H9 (cell line): ENCODE results near the gene ARHGEF12. TPM values are rescaled to one million over a fixed set of nuclear protein-coding genes. Genes with fewer than 3 reads are reported as not detected.
A peak's percentile ranks its signal among the peaks of the same experiment; 100 is the strongest.

Source experiments
- DNase-seq: peaks from one replicate; pipeline ENCODE4 v3.0.0-alpha.2; 2017
- H2AFZ ChIP-seq: one replicate; pipeline ENCODE4 v1.6.1; 2013; ENCODE audit warnings: mild to moderate bottlenecking, low read length, control low read depth, moderate library complexity
- H2AK5ac ChIP-seq: 2 replicates; pipeline ENCODE4 v1.6.1; 2013; ENCODE audit warnings: low read length, control low read depth, mixed read lengths; ENCODE audit not compliant: insufficient read length
- H2BK120ac ChIP-seq: one replicate; pipeline ENCODE4 v1.6.1; 2013; ENCODE audit warnings: low read depth, mild to moderate bottlenecking, low read length, control low read depth, inconsistent platforms; ENCODE audit not compliant: poor library complexity, severe bottlenecking
- H2BK12ac ChIP-seq: 2 replicates; pipeline ENCODE4 v1.6.1; 2013; ENCODE audit warnings: low read length, control low read depth, mixed read lengths, low read depth; ENCODE audit not compliant: insufficient read length
- H2BK15ac ChIP-seq: 2 replicates; pipeline ENCODE4 v1.6.1; 2013; ENCODE audit warnings: low read depth, low read length, control low read depth
- H2BK20ac ChIP-seq: one replicate; pipeline ENCODE4 v1.6.1; 2013; ENCODE audit warnings: low read depth, mild to moderate bottlenecking, low read length, control low read depth, inconsistent platforms; ENCODE audit not compliant: poor library complexity, severe bottlenecking
- H2BK5ac ChIP-seq: 2 replicates; pipeline ENCODE4 v1.6.1; 2013; ENCODE audit warnings: low read length, control low read depth, mixed read lengths; ENCODE audit not compliant: insufficient read length
- H3K14ac ChIP-seq: 2 replicates; pipeline ENCODE4 v1.6.1; 2013; ENCODE audit warnings: low read length, control low read depth; ENCODE audit not compliant: insufficient read depth
- H3K18ac ChIP-seq: 2 replicates; pipeline ENCODE4 v1.6.1; 2013; ENCODE audit warnings: low read depth, mild to moderate bottlenecking, mixed read lengths, low read length, control low read depth; ENCODE audit not compliant: insufficient read length
- H3K23ac ChIP-seq: 2 replicates; pipeline ENCODE4 v1.6.1; 2013; ENCODE audit warnings: low read length, control low read depth, mixed read lengths, low read depth; ENCODE audit not compliant: insufficient read length
- H3K23me2 ChIP-seq: 2 replicates; pipeline ENCODE4 v1.6.1; 2013; ENCODE audit warnings: low read depth, mild to moderate bottlenecking, mixed read lengths, low read length, control low read depth; ENCODE audit not compliant: insufficient read length, poor library complexity, severe bottlenecking
- H3K27ac ChIP-seq: 2 replicates; pipeline ENCODE4 v1.5.1; 2013; ENCODE audit warnings: low read length, control low read depth, mixed read lengths, low read depth; ENCODE audit not compliant: insufficient read length
- H3K27me3 ChIP-seq: 2 replicates; pipeline ENCODE4 v1.6.1; 2013; ENCODE audit warnings: low read length, control low read depth, inconsistent platforms; ENCODE audit not compliant: insufficient read depth
- H3K4ac ChIP-seq: 2 replicates; pipeline ENCODE4 v1.6.1; 2013; ENCODE audit warnings: low read depth, mild to moderate bottlenecking, control low read depth, inconsistent platforms, low read length, moderate library complexity
- H3K4me1 ChIP-seq: 2 replicates; pipeline ENCODE4 v1.6.1; 2013; ENCODE audit warnings: low read length, control low read depth, inconsistent platforms; ENCODE audit not compliant: insufficient read depth
- H3K4me2 ChIP-seq: 2 replicates; pipeline ENCODE4 v1.6.1; 2013; ENCODE audit warnings: low read length, control low read depth, mixed read lengths; ENCODE audit not compliant: insufficient read length, insufficient read depth
- H3K56ac ChIP-seq: 2 replicates; pipeline ENCODE4 v1.6.1; 2013; ENCODE audit warnings: low read depth, mild to moderate bottlenecking, mixed read lengths, low read length, control low read depth; ENCODE audit not compliant: insufficient read length
- H3K79me1 ChIP-seq: 2 replicates; pipeline ENCODE4 v1.6.1; 2013; ENCODE audit warnings: low read depth, mild to moderate bottlenecking, moderate library complexity, low read length, control low read depth, inconsistent platforms; ENCODE audit not compliant: insufficient read depth, poor library complexity, severe bottlenecking
- H3K79me2 ChIP-seq: 2 replicates; pipeline ENCODE4 v1.6.1; 2013; ENCODE audit warnings: low read length, control low read depth, inconsistent platforms; ENCODE audit not compliant: insufficient read depth
- H3K9ac ChIP-seq: 2 replicates; pipeline ENCODE4 v1.6.1; 2013; ENCODE audit warnings: low read length, control low read depth, mixed read lengths; ENCODE audit not compliant: insufficient read length; ENCODE audit errors: extremely low read depth
- H3K9me3 ChIP-seq: one replicate; pipeline ENCODE4 v1.6.1; 2013; ENCODE audit warnings: low read depth, low read length, inconsistent platforms; ENCODE audit not compliant: control insufficient read depth
- H3T11ph ChIP-seq: one replicate; pipeline ENCODE4 v1.6.1; 2013; ENCODE audit warnings: mild to moderate bottlenecking, low read length, control low read depth, inconsistent platforms
- H4K20me1 ChIP-seq: one replicate; pipeline ENCODE4 v1.6.1; 2013; ENCODE audit not compliant: control insufficient read depth, insufficient read length, insufficient read depth
- H4K5ac ChIP-seq: 2 replicates; pipeline ENCODE4 v1.6.1; 2013; ENCODE audit warnings: low read depth, mild to moderate bottlenecking, mixed read lengths, low read length, control low read depth; ENCODE audit not compliant: insufficient read length
- H4K8ac ChIP-seq: replicated peaks from 2 replicates; pipeline ENCODE4 v1.6.1; 2013; ENCODE audit warnings: low read length, control low read depth, mixed read lengths, low read depth; ENCODE audit not compliant: insufficient read length
- H4K91ac ChIP-seq: 2 replicates; pipeline ENCODE4 v1.6.1; 2013; ENCODE audit warnings: low read depth, mild to moderate bottlenecking, moderate library complexity, mixed read lengths, low read length, control low read depth; ENCODE audit not compliant: insufficient read length
- H3K27ac Mint-ChIP-seq, 3 experiments: 2 replicates in 2 of 3; 3 replicates in 1 of 3; pipeline ENCODE4 v1.8.0; 2020 to 2021; ENCODE audit warnings: mixed read lengths in 3 of 3, mild to moderate bottlenecking in 1 of 3, moderate library complexity in 1 of 3
- H3K27me3 Mint-ChIP-seq: 2 replicates; pipeline ENCODE4 v1.8.0; 2021; ENCODE audit warnings: low read depth, mild to moderate bottlenecking, moderate library complexity, mixed read lengths
- H3K36me3 Mint-ChIP-seq, 3 experiments: 2 replicates in 2 of 3; 3 replicates in 1 of 3; pipeline ENCODE4 v1.8.0; 2020 to 2021; ENCODE audit warnings: low read depth in 3 of 3, mixed read lengths in 3 of 3; ENCODE audit not compliant: insufficient read depth in 1 of 3
- H3K4me1 Mint-ChIP-seq, 2 experiments: 2 replicates each; pipeline ENCODE4 v1.8.0; 2020; ENCODE audit warnings: mixed read lengths in 2 of 2
- H3K4me3 Mint-ChIP-seq, 2 experiments: 2 replicates in 1 of 2; 3 replicates in 1 of 2; pipeline ENCODE4 v1.8.0; 2020 to 2021; ENCODE audit warnings: mild to moderate bottlenecking in 2 of 2, mixed read lengths in 2 of 2, moderate library complexity in 1 of 2
- H3K9me3 Mint-ChIP-seq, 2 experiments: 2 replicates in 1 of 2; 3 replicates in 1 of 2; pipeline ENCODE4 v1.8.0; 2020; ENCODE audit warnings: mild to moderate bottlenecking in 2 of 2, mixed read lengths in 2 of 2, moderate library complexity in 1 of 2
- CTCF ChIP-seq: fragments of 200-600 bp; sonication (generic); conservative IDR thresholded peaks from 3 replicates; pipeline ENCODE4 v1.8.0; 2021; ENCODE audit warnings: antibody characterized with exemption, mild to moderate bottlenecking
- WGBS: extraction: QIAGEN DNeasy Blood & Tissue Kit; methylation state at CpG from one replicate; pipeline ENCODE4 v1.1.7; 2013; ENCODE audit warnings: missing lambda C conversion rate, low lambda C conversion rate, mixed read lengths; ENCODE audit not compliant: insufficient read length; ENCODE audit errors: extremely low coverage; 5-methylcytosine and 5-hydroxymethylcytosine counted together
- total RNA-seq: library from RNA; stranded (reverse); gene quantifications from 2 replicates; pipeline ENCODE4 v1.2.1, GENCODE V29; 2021

ARHGEF12 gene
- total RNA-seq, 1 experiment from 2014 or later: 27.0 TPM

- no peak overlapping the region for H2AFZ ChIP-seq
- no peak overlapping the region for H3K27ac ChIP-seq
- no CpG with 5 or more reads among the region's 1 CpG for WGBS
- no peaks in the 10 kb centered on the region for H3K27me3 ChIP-seq
- H2BK20ac ChIP-seq: no peak overlapping the region
- no peak overlapping the region for H3T11ph ChIP-seq
- H3K27ac Mint-ChIP-seq: peak overlapping the region in 2 of 3 experiments; percentile 50 to 57; a peak in 3 of 7 replicates
- H3K79me1 ChIP-seq: peaks cover 10% of the 10 kb centered on the region
- no peak overlapping the region for H3K4me3 Mint-ChIP-seq
- no peak overlapping the region for H3K56ac ChIP-seq
- no peaks in the 10 kb centered on the region for H3K23me2 ChIP-seq
- no peak overlapping the region for H2BK5ac ChIP-seq
- H3K23ac ChIP-seq: no peak overlapping the region
- no peak for DNase-seq
- H2BK12ac ChIP-seq: no peak overlapping the region
- H3K18ac ChIP-seq: no peak overlapping the region
- TF ChIP-seq CTCF: no peak
- H3K4me1 ChIP-seq: no peaks in the 10 kb centered on the region; the same call in 1 of the 2 replicates
- no peak overlapping the region for H3K9ac ChIP-seq
- H2AK5ac ChIP-seq: no peak overlapping the region
- H3K79me2 ChIP-seq: peaks cover 10% of the 10 kb centered on the region; the same call in 1 of the 2 replicates
- H3K9me3 ChIP-seq: no peaks in the 10 kb centered on the region
- no peaks in the 10 kb centered on the region for H3K9me3 Mint-ChIP-seq
- H3K4me2 ChIP-seq: no peak overlapping the region
- H4K91ac ChIP-seq: no peak overlapping the region
- no peaks in the 10 kb centered on the region for H4K20me1 ChIP-seq
- no peak overlapping the region for H4K5ac ChIP-seq
- H3K36me3 Mint-ChIP-seq: peaks cover 0 to 4% (median 3%) of the 10 kb centered on the region in 3 experiments; a peak in 3 of 7 replicates
- no peak overlapping the region for H3K14ac ChIP-seq
- peaks cover 22 to 29% of the 10 kb centered on the region in 2 experiments for H3K4me1 Mint-ChIP-seq
- no peak overlapping the region for H2BK15ac ChIP-seq
- no peak overlapping the region for H4K8ac ChIP-seq
- no peak overlapping the region for H2BK120ac ChIP-seq
- no peaks in the 10 kb centered on the region for H3K27me3 Mint-ChIP-seq
- H3K4ac ChIP-seq: no peak overlapping the region
These were observed 17.9 kb downstream of the ARHGEF12 start for GRCh38 chr11:120354068-120354467.
